A673 (cell line): Measurements from ENCODE around the gene TNP1.

ENCODE experiments used
- CTCF ChIP-seq: fragments of 300-800, 200-600 bp; sonication (generic); conservative IDR thresholded peaks from 2 replicates; pipeline ENCODE4 v1.5.1; 2017; ENCODE audit warnings: low read depth, mild to moderate bottlenecking, antibody characterized with exemption, low read length, moderate library complexity, mixed read lengths
- EZH2 ChIP-seq: fragments of 200-600 bp; sonication (generic); IDR thresholded peaks from 2 replicates; pipeline ENCODE4 v1.6.1; 2017; ENCODE audit warnings: borderline replicate concordance, low read depth, mild to moderate bottlenecking, mixed read lengths, antibody characterized with exemption, low read length; ENCODE audit not compliant: poor library complexity, severe bottlenecking

GRCh38 chr2:216881411-216881810 lies 21.5 kb upstream of the TNP1 start:
- TF ChIP-seq CTCF (no peak), EZH2 (no peak)
